GM23248 (cell line): ENCODE data around the gene MSL1.

ENCODE experiments used
- EZH2 ChIP-seq: fragments of 200-600 bp; sonication (generic); IDR thresholded peaks from 2 replicates; pipeline ENCODE4 v1.6.1; 2018; ENCODE audit warnings: antibody characterized with exemption, mild to moderate bottlenecking; ENCODE audit not compliant: insufficient read depth, poor library complexity, severe bottlenecking
- EZH2phosphoT487 ChIP-seq: fragments of 200-600 bp; sonication (generic); IDR thresholded peaks from 2 replicates; pipeline ENCODE4 v1.6.1; 2018; ENCODE audit warnings: antibody characterized with exemption, moderate library complexity, mild to moderate bottlenecking, low read depth; ENCODE audit not compliant: insufficient read depth

DNA sequence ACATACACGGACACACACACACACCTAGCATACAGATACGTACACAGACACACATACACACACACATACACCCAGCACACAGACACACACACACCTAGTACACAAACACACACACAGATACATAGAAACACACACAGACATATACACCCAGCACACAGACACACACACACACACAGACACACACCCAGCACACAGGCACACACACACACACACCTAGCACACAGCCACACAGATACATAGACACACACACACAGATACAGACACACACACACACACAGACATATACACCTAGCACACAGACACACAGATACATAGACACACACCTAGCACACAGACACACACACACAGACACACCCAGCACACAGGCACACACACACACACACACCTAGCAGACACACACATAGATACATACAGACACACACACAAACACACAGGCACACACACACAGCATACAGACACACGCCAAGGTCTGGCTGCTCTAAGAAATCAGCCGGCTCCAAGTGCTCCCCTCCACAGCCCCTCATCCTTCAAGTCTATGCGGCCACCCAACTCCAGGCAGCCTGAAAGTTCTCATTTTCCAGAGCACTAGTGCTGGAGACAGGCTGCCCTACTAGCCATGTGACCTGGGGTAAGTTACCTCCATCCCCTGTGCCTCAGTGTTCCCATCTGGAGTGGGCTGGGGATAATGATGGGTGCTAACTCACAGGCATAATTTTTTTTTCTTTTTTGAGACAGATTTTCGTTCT, 34.5 kb upstream of the MSL1 start:
- no peak for TF ChIP-seq EZH2phosphoT487
- no peak for TF ChIP-seq EZH2
